Hepatocyte (in vitro differentiated cells): Measurements from ENCODE around the gene PDF.

Experiments
- CTCF ChIP-seq: fragments of 200-600 bp; sonication (generic); IDR thresholded peaks from 2 replicates; pipeline ENCODE4 v1.5.1; 2016; ENCODE audit warnings: antibody characterized with exemption, mild to moderate bottlenecking; ENCODE audit not compliant: poor library complexity
- EZH2 ChIP-seq: fragments of 200-600 bp; sonication (generic); IDR thresholded peaks from 2 replicates; pipeline ENCODE4 v1.6.1; 2016; ENCODE audit warnings: antibody characterized with exemption, mild to moderate bottlenecking, borderline replicate concordance
- EZH2phosphoT487 ChIP-seq: fragments of 200-600 bp; sonication (generic); IDR thresholded peaks from one replicate; pipeline ENCODE4 v1.6.1; 2018; ENCODE audit warnings: antibody characterized with exemption, mild to moderate bottlenecking, low read depth, moderate library complexity; ENCODE audit not compliant: unreplicated experiment, severe bottlenecking

GRCh38 chr16:69298261-69298660 is 32.1 kb downstream of the PDF start:
- TF ChIP-seq CTCF (no peak), EZH2 (no peak), EZH2phosphoT487 (no peak)
